Activated naive CD8-positive, alpha-beta T cell treated with anti-CD3 and anti-CD28 coated beads, Interleukin-2, amount 50 U/mL, for 16 hours (primary cell): ENCODE results near the gene B4GALT5.
"Not testable (repeated sequence)": the region's sequence is repeated elsewhere in the genome, so short reads cannot be mapped to it uniquely, and the experiment has no call there.

ENCODE experiments used
- DNase-seq: peaks from one replicate; pipeline ENCODE4 v3.0.0-alpha.2; 2020; ENCODE audit warnings: low read depth, low spot score

The B4GALT5 gene

DNA sequence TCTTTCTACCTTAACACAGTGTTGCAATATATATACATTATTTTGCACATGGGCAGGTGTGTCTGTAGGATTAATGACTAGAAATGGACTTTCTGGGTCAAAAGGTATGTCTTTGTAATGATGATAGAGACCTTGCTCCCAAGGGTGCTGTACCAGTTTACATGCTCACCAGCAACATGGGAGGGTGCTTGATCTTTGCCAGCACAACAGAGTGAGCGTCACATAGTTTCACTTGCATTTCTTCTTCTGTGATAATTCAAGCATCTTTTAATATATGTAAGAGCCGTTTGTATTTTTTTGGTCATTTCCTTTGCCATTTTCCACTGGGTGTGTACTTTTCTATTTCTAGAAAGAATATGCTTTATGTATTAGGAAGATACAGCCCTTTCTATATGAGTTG, 23.6 kb upstream of the B4GALT5 start:
- no peak for DNase-seq

DNA sequence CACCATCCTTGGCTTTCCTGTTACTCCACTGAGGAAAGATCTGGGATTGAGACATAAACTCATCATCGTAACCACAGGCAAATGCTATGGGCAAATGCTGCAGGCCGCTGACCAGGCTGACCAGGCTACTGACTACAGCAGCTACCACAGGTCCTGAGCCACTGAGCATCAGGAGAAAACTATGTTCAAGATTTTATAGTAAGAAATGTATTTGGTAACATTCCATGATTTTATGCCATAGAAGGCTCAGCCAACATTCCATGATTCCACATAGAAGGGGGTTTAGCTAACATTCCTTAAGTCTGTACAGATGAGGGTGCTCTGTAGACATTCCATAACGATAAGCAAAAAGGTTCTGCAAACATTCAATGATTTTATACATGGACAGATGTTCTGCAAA, 16.1 kb upstream of the B4GALT5 start:
- no peak for DNase-seq

DNA sequence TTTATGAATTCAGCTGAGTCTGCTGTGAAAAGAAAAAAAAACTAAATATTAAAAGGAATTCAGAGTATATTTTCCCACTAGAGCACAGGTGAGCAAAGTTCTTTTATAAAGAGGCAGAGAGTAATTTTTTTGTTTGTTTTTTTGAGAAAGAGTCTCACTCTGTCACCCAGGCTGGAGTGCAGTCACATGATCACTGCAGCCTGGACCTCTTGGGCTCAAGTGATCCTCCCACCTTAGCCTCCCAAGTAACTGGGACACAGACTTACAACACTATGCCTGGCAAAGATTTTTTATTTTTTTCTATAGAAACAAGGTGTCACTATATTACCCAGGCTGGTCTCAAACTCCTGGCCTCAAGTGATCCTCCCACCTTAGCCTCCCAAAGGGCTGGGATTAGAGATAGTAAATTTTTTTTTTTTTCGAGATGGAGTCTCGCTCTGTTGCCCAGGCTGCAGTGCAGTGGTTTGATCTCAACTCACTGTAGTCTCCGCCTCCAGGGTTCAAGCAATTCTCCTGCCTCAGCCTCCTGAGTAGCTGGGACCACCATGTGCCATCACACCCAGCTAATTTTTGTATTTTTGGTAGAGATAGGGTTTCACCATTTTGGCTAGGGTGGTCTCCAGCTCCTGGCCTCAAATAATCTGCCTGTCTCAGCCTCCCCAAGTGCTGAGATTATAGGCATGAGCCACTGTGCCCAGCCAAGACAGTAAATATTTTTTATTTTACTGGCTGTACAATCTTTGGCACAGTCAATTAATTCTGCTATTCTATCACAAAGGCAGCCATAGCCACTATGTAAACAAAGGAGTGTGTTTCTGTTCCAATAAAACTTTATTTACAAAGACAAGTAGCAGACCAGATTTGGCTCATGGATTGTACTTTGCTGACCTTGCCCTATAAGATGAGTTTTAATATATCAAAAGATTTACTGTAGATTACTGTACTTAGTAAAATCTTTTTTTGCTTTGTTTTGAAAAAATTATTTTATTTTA, 14.5 kb upstream of the B4GALT5 start:
- no peak for DNase-seq

DNA sequence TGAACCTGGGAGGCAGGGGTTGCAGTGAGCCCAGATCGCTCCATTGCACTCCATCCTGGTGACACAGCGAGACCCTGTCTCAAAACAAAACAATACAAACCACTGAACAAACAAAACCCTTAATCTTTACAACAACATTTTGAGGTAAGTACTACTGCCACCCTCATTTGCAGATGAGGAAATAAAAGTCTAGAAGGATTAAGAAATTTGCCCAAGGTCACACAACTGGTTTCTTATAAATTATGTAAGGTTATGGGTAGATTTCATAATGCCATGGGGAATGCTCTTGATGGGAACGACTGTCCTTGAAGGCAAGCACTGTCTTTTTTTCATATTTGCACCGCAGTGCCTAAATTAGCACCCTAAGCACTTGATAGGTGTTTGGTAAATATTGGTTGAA, 13.8 kb upstream of the B4GALT5 start:
- DNase-seq, result no peak

DNA sequence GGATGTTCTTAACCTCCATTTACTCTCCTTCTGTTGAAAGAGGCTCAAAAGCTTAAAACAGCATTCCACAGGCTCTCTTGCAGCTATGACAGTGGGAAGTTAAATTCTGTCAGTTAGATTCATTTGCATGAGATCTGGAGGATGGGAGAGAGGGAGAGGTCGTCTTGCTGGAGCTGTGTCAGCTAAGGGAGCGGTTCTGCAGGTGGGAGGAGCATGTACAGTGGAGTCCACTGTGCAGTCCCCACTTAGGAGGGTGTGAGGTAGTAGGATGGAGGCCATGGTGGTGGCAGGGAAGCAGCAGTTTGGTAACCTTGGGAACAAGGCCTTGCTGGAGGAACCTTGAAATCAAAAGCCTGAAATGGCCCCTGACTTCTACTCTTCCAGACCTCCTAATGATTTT, 12.0 kb upstream of the B4GALT5 start:
- no peak for DNase-seq

DNA sequence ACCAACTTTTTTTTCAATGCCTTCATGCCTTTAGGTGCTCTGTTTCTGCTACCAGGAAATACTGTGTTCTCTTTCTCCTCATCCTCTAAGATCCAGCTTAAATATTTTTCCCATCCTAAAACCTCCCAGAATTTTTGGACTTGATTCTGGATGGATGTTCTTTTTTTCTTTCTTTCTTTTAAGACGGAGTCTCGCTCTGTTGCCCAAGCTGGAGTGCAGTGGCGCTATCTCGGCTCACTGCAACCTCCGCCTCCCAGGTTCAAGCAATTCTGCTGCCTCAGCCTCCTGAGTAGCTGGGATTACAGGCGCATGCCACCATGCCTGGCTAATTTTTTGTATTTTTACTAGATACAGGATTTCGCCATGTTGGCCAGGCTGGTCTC, 11.5 kb upstream of the B4GALT5 start:
- DNase-seq, result not testable (repeated sequence)

DNA sequence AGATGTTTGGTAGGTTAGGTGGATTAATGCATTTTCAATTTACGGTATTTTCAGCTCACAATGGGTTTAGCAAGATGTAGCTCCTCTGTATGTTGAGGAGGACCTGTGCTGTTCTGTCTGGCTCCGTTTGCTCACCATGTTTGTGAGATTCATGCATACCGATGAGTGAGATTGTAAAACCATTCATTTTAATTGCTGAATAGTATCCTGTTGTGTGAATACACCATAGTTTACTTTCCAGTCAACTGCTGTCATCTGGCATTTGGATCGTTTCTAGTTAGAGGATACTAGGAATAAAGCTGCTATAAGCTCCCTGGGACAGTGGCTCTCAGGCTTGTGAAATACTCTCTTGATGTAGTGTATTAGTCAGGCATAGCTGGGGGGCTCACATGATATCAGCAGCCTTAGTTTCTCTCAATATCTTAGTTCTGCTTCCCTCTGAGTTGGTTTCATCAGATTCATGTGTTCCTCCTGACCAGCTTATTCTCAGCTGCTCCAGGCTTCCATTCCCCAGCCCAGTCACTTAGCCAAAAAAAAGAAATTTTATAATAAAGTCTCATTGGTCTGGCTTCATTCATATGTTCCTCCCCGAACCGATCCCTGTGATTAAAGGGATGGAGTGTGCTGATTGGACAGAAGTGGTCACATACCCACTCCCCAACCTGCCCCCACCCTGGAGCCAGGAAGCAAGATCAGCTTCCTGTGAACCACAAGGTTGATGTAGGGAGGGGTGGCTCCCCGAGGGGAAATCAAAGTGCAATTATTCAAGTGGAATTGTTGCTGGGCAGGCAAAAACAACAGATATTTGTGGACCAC, 10.9 kb upstream of the B4GALT5 start:
- no peak for DNase-seq

DNA sequence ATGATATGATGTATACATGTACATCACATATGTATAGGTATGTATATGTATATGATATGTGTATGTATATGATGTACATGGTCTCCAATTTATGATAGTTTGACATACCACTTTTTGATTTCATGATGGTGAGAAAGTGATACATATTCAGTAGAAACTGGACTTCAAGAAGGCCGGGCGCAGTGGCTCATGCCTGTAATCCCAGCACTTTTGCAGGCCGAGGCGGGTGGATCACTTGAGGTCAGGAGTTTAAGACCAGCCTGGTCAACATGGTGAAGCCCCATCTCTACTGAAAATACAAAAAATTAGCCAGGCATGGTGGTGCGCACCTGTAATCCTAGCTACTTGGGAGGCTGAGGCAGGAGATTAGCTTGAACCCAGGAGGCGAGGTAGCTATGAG, 10.1 kb upstream of the B4GALT5 start:
- DNase-seq, result not testable (repeated sequence)

DNA sequence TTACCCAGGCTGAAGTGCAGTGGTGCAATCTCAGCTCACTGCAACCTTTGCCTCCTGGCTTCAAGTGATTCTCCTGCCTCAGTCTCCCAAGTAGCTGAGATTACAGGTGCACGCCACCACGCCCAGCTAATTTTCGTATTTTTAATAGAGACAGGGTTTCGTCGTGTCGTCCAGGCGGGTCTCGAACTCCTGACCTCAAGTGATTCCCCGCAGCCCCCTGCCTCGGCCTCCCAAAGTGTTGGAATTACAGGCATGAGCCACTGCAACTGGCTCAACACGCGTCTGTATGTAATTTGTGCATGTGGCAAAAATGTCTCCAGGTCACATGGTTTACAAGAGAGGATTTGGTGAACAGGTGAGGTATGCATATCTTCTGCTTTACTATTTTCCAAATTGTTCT, 7.6 kb upstream of the B4GALT5 start:
- not testable (repeated sequence) for DNase-seq

DNA sequence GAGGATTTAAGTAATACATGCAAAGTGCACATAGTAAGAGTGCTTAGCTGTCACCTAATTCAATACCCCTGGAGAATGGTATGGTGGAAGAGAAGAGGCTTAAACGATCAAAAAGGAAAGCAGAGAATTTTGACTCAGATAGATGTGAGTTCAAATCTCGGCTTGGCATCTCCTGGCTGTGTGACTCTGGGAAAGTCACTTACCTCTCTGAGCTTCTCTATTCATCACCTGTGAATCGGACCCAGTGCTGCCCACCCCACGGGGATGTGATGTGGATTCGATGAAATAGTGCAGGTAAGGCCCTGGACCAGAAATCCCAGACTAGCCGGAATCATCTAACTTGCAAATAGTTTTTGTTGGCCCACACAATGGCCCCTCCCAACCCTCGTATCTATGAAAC, 1.8 kb upstream of the B4GALT5 start:
- no peak for DNase-seq

DNA sequence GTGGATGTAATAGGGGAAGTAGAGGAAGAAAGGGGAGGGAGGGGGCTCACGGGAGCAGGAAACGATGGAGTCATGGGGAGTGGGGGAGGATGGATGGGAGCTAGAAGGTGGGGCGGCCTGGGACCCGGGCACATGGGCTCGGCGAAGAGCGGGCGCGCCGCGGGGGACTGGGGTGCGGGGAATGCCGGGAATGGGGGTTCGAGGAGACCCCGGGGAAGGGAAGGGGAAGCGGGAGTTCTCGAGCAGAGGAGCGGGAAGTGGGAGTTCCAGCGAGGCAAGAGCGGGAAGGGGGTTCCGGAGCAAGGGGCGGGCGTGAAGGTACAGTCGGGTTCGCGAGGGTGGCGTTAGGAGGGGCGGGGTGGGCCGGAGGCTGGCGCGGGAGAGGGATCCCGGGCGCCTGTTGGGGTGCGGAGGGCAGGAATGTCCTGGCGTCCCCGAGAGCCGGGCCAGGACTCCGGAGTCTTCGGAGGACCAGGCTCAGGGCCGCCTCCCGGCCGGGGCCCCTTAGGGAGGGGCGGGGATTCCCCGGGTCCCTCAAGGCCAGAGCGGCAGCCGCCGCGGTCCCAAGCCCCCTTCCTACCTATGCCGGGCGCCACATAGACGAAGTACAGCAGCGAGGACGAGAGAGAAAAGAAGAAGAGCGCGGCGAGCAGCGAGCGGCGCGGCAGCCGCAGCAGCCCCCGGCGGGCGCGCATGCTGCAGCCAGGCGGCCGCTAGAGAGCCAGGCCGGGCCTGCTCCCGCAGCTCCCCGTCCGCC, 504 bp downstream of the B4GALT5 start:
- no peak for DNase-seq

DNA sequence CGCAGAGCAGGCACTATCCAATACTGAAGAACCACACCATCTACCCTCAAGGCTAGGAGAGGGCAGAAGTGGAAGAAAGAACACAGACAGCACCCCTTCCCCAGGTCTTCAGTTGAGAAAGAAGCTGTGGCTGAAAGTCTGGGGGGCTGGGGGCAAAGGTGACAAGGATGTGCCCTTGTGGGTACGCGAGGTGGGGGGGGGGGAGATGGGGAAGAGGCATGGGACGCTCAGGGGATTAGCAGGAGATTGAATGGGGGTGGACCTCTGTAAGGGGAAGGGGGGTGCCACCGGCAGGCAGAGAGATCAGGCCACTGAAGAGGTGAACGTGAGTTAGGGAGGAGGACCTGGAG, 1.1 kb downstream of the B4GALT5 start:
- DNase-seq, result no peak

DNA sequence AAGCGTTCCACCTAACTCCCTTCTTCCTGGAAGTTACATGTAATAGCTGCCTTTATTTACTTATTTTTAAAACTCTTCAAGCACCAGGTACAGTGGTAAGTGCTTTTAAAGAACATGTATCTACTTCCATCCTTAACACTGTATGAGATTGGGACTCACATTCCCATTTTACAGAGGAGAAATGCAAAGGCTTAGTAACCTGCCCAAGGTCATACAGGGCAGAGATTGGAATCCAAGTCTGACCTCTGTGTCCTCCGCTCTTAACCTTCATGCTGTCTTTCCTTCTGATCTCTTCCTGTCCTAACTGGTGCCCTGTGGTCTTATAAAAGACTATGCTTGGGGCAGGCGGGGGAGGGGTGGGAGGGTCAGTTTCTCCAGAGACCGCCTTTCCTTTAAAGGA, 1.6 kb downstream of the B4GALT5 start:
- no peak for DNase-seq

DNA sequence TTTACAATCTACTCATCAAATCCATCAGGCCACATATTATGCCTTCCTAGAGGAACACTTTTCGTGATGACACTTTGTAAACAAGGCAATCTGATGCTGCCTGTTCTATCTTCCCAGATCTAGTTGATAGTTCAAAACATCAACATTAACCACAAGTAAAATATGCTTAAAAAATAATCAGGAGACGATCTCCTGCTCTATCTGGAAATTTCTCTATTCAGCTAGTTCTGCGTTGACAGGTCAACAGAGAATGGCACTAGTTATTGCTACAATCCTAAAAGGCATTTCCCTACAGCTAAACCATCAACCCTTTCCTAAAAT, 2.1 kb downstream of the B4GALT5 start:
- no peak for DNase-seq

DNA sequence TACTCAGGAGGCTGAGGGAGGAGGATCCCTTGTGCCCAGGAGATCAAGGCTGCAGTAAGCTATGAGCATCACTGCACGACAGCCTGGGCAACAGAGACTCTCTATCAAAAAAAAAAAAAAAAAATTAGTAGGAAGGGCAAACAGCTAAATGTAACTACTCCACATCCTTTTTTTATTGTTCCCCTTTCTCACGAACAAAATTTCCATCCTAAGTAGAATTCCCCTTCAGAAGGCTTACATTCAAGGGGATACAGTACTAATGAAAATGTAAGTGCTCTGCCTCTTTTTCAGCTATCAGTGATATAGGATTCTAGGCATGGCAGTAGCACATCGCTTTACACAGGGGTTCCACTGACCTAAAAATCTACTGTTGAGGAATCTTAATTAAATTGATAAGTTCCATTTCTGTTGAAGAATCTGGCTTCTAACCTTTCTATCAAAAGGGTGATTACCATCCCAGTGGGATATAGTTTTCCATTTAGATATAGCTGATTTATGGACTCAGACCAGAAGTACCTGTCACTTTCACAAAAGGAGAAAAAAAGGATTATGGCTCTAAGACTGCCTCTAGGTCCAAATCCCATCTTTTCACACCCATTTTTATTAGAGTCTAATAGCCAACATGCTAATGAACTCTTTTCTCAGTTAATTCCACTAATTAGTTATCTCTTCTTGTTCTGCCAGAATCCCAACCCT, 2.6 kb downstream of the B4GALT5 start:
- no peak for DNase-seq

DNA sequence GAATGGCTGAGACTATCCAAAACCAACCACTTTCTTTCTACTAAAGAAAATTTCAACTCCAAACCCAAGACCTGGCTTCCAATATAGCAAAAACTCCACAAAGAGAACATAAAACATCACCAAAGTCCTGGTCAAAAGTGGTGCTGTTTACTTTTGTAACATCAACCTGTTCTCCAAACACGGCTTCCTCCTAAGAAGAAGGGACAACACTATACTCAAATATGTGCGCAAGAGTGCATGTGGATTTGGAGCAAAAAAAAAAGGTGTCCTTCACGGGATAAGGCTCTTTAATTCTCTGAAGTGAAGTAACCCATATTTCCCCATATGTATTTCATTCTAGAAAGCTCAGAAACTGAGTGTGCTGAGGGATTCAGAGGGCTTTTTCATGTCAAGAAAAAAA, 6.6 kb downstream of the B4GALT5 start:
- DNase-seq, result no peak

DNA sequence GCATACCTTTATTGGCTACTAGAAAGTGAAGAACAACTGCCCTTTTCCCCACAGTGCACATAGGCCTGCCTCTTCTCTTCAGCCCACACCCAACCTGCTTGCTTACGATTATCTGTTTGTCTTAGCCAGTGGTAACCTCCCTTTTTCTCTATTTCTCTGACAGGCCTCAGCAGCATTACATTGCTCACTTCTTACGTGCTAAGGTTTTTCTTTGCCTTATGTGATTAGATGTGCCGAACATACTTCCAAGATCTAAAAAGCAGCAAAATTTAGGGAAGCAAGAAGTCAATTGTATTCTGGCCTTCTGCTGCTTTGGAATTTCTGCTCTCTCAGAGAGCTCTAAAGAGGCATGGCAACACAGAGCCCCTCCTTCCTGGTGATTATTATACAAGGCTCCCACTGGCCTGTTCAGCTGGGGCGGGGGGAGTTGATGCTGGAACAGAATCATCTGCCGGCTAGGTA, 7.0 kb downstream of the B4GALT5 start:
- no peak for DNase-seq

DNA sequence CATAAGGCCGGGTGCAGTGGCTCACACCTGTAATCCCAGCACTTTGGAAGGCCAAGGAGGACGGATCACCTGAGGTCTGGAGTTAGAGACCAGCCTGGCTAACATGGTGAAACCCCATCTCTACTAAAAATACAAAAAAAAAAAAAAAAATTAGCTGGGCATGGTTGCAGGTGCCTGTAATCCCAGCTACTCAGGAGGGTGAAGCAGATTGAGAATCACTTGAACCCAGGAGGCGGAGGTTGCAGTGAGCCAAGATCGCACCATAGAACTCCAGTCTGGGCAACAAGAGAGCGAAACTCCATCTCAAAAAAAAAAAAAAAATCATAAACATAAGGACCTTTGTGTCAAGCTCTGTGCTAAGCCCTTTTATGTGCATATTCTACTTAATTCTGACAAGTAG, 7.8 kb downstream of the B4GALT5 start:
- DNase-seq, result not testable (repeated sequence)

DNA sequence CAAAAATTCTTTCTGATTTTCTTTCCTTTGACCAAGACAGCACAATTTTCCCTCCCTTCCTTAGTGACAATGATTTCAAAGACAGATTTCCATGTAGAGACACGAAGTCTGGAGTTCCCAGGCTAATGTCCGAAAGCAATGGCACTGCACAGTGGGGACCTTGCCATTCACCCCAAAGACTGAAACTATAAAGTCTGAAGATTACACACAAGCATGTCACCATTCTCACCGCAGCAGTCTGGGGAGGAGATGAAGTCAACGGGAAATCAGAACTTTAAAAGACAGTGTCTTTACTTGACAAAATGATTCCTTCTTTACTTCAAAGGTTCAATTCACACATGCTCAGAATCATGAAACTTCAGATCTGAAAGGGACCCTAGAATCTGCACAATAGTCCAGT, 8.3 kb downstream of the B4GALT5 start:
- no peak for DNase-seq

DNA sequence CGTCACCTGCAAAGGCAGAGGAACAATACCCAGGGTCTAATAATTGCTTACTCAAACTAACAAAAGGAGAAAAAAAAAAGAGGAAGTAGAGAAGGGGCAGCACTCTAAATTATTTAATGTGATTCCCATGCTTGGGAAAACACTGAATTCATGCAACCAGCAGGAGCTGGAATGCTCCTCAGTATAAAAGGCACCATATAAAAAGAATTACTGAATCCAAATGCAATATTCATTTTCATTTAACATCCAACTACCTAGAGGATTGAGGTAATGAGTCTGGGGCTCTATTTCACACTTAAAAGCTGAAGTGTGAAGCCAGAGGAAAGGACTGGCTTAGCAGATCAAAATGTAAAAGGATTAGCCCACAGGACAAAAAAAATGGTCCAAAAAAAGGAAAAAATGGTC, 8.7 kb downstream of the B4GALT5 start:
- no peak for DNase-seq

DNA sequence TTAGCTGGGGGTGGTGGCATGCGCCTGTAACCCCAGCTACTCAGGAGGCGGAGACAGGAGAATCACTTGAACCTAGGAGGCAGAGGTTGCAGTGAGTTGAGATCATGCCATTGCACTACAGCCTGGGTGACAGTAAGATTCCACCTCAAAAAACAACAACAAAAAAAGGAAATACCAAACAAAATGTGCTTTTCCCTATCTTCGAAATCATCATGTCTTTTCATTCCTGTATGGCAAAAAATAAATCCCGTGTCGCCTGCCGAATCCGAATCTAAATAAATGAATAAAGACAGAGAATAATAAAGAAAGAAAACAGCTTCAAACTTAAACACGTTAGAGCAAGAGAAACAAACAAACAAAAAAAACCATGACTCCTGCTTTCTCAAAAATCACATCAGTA, 11.8 kb downstream of the B4GALT5 start:
- DNase-seq, result no peak
